AG09309 (cell line): Measurements from ENCODE around the gene CST9.

Source experiments
- DNase-seq: peaks from one replicate; pipeline ENCODE4 v3.0.0-alpha.2; 2010; ENCODE audit warnings: low read depth
- H3K4me3 ChIP-seq: 2 replicates; pipeline ENCODE4 v1.5.1; 2011; ENCODE audit warnings: mild to moderate bottlenecking, low read depth, low read length, moderate library complexity; ENCODE audit not compliant: control insufficient read depth
- CTCF ChIP-seq: IDR thresholded peaks from 2 replicates; pipeline ENCODE4 v1.5.1; 2011; ENCODE audit warnings: mild to moderate bottlenecking, low read depth, low read length, inconsistent platforms; ENCODE audit not compliant: insufficient read depth, control insufficient read depth; ENCODE audit errors: missing control alignments

Gene CST9

GRCh38 chr20:23632711-23633573, 27.2 kb upstream of the CST9 start:
- no peak overlapping the region for H3K4me3 ChIP-seq
- no peak for TF ChIP-seq CTCF
- no peak for DNase-seq

- H3K4me3 ChIP-seq: no peak overlapping the region
- TF ChIP-seq CTCF: no peak
- no peak for DNase-seq
Measured at GRCh38 chr20:23631981-23632710, 26.4 kb upstream of the CST9 start.

- no peak overlapping the region for H3K4me3 ChIP-seq
- TF ChIP-seq CTCF: no peak
- DNase-seq: no peak
Measured at GRCh38 chr20:23631226-23631822, 25.6 kb upstream of the CST9 start.

- no peak overlapping the region for H3K4me3 ChIP-seq
- DNase-seq: no peak
- TF ChIP-seq CTCF: no peak
Measured at GRCh38 chr20:23630392-23630849, 24.7 kb upstream of the CST9 start.

GRCh38 chr20:23629542-23630391, 24.1 kb upstream of the CST9 start:
- no peak for DNase-seq
- no peak overlapping the region for H3K4me3 ChIP-seq
- no peak for TF ChIP-seq CTCF
